ENCODE results near the gene SYT17. TPM values are rescaled to one million over a fixed set of nuclear protein-coding genes. Genes with fewer than 3 reads are reported as not detected.

Gene SYT17
- total RNA-seq, 1 experiment from 2014 or later = 4.2 TPM

DNA sequence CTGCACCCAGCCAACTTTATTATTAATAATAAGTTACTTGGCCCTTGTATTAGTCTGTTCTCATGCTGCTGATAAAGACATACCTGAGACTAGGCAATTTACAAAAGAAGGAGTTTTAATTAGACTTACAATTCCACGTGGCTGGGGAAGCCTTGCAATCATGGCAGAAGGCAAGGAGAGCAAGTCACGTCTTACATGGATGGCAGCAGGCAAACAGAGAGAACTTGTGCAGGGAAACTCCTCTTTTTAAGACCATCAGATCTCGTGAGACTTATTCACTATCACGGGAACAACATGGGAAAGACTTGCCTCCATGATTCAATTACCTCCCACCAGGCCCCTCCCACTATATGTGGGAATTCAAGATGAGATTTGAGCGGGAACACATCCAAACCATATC is 47.7 kb downstream of the SYT17 start:
- Histone ChIP-seq H3K4me1 (no peaks in the 10 kb centered on the region), H3K9me3 (no peaks in the 10 kb centered on the region), H3K36me3 (ENCODE audit: control insufficient read depth, insufficient read depth, low read length) (no peaks in the 10 kb centered on the region), H3K27me3 (replicated peaks; ENCODE audit: control insufficient read depth, insufficient read depth, low read length) (no peaks in the 10 kb centered on the region), H3K4me3 (ENCODE audit: low read depth, low read length) (no peak overlapping the region)
- ChIA-PET CTCF (no interaction called here), POLR2A (no interaction called here)
- TF ChIP-seq CTCF (IDR thresholded peaks at IDR 0.05; ENCODE audit: insufficient read depth in 1 of 2, low read depth in 1 of 2, low read length in 1 of 2, severe bottlenecking in 1 of 2, unreplicated experiment in 1 of 2) = no peak
- H3K27me3 Mint-ChIP-seq (ENCODE audit: insufficient read depth, unreplicated experiment) = no peaks in the 10 kb centered on the region
- H3K36me3 Mint-ChIP-seq (ENCODE audit: insufficient read depth, unreplicated experiment) = no peaks in the 10 kb centered on the region
- no peak overlapping the region for H3K4me3 Mint-ChIP-seq (ENCODE audit: unreplicated experiment)
- BruUV-seq (replicated peaks) = no TSS peak
- no peak overlapping the region for H3K27ac Mint-ChIP-seq (ENCODE audit: unreplicated experiment)
- no peaks in the 10 kb centered on the region for H3K4me1 Mint-ChIP-seq (ENCODE audit: low read depth, unreplicated experiment)
- intact Hi-C loops (cut with micrococcal nuclease; ENCODE audit: unreplicated experiment) = no loop called here
- no peak for DNase-seq
- H3K9me3 Mint-ChIP-seq (ENCODE audit: unreplicated experiment) = peaks cover 15% of the 10 kb centered on the region

- CTCF ChIA-PET = no interaction called here
- H3K4me3 ChIP-seq (ENCODE audit: low read depth, low read length) = no peak overlapping the region
- Mint-ChIP-seq H3K4me3 (ENCODE audit: unreplicated experiment) (no peak overlapping the region), H3K27me3 (ENCODE audit: insufficient read depth, unreplicated experiment) (no peaks in the 10 kb centered on the region), H3K4me1 (ENCODE audit: low read depth, unreplicated experiment) (peaks cover 7% of the 10 kb centered on the region), H3K36me3 (ENCODE audit: insufficient read depth, unreplicated experiment) (no peaks in the 10 kb centered on the region), H3K27ac (ENCODE audit: unreplicated experiment) (no peak overlapping the region), H3K9me3 (ENCODE audit: unreplicated experiment) (peaks cover under 1% of the 10 kb centered on the region)
- POLR2A ChIA-PET = no interaction called here
- intact Hi-C loops (cut with micrococcal nuclease; ENCODE audit: unreplicated experiment) = no loop called here
- no peak for DNase-seq
- no peak for TF ChIP-seq CTCF (IDR thresholded peaks at IDR 0.05; ENCODE audit: insufficient read depth in 1 of 2, low read depth in 1 of 2, low read length in 1 of 2, severe bottlenecking in 1 of 2, unreplicated experiment in 1 of 2)
- H3K27me3 ChIP-seq (replicated peaks; ENCODE audit: control insufficient read depth, insufficient read depth, low read length) = no peaks in the 10 kb centered on the region
- no TSS peak for BruUV-seq (replicated peaks)
- H3K9me3 ChIP-seq = no peaks in the 10 kb centered on the region
- H3K36me3 ChIP-seq (ENCODE audit: control insufficient read depth, insufficient read depth, low read length) = no peaks in the 10 kb centered on the region; the same call in 1 of the 2 replicates
- no peaks in the 10 kb centered on the region for H3K4me1 ChIP-seq
These were observed 50.5 kb downstream of the SYT17 start for GRCh38 chr16:19218581-19218980.

DNA sequence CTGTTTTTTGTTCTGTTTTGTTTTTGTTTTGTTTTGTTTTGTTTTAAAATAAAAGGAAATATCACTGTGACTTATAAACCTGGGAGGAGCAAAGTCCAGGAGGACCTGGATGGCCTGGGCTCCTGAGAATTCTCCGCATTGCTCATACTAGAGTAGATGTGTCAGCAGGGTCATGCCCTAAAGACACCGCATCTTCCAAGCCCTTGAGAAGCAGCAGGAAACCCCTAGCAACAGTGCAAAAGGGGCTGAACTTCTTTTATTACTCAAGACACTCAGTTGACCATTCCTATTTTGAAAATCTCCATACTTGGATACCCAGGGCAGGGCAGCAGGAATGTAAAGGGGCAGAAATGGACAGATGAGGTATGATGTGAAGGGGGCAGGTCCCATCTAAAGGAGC is 51.8 kb downstream of the SYT17 start:
- no peak overlapping the region for H3K4me3 ChIP-seq (ENCODE audit: low read depth, low read length)
- H3K4me3 Mint-ChIP-seq (ENCODE audit: unreplicated experiment) = no peak overlapping the region
- H3K4me1 ChIP-seq = no peaks in the 10 kb centered on the region
- H3K9me3 Mint-ChIP-seq (ENCODE audit: unreplicated experiment) = no peaks in the 10 kb centered on the region
- H3K27ac Mint-ChIP-seq (ENCODE audit: unreplicated experiment) = no peak overlapping the region
- H3K36me3 Mint-ChIP-seq (ENCODE audit: insufficient read depth, unreplicated experiment) = no peaks in the 10 kb centered on the region
- intact Hi-C loops (cut with micrococcal nuclease; ENCODE audit: unreplicated experiment) = no loop called here
- H3K9me3 ChIP-seq = no peaks in the 10 kb centered on the region
- BruUV-seq (replicated peaks) = no TSS peak
- H3K36me3 ChIP-seq (ENCODE audit: control insufficient read depth, insufficient read depth, low read length) = no peaks in the 10 kb centered on the region; the same call in 1 of the 2 replicates
- ChIA-PET CTCF (no interaction called here), POLR2A (no interaction called here)
- H3K27me3 ChIP-seq (replicated peaks; ENCODE audit: control insufficient read depth, insufficient read depth, low read length) = no peaks in the 10 kb centered on the region
- TF ChIP-seq CTCF (IDR thresholded peaks at IDR 0.05; ENCODE audit: insufficient read depth in 1 of 2, low read depth in 1 of 2, low read length in 1 of 2, severe bottlenecking in 1 of 2, unreplicated experiment in 1 of 2) = no peak
- no peaks in the 10 kb centered on the region for H3K27me3 Mint-ChIP-seq (ENCODE audit: insufficient read depth, unreplicated experiment)
- DNase-seq = no peak
- peaks cover 7% of the 10 kb centered on the region for H3K4me1 Mint-ChIP-seq (ENCODE audit: low read depth, unreplicated experiment)
